Hepatocyte (in vitro differentiated cells): ENCODE results near the gene SLC25A10.

Source experiments
- CTCF ChIP-seq: fragments of 200-600 bp; sonication (generic); IDR thresholded peaks from 2 replicates; pipeline ENCODE4 v1.5.1; 2016; ENCODE audit warnings: antibody characterized with exemption, mild to moderate bottlenecking; ENCODE audit not compliant: poor library complexity
- EZH2phosphoT487 ChIP-seq: fragments of 200-600 bp; sonication (generic); IDR thresholded peaks from one replicate; pipeline ENCODE4 v1.6.1; 2018; ENCODE audit warnings: antibody characterized with exemption, mild to moderate bottlenecking, low read depth, moderate library complexity; ENCODE audit not compliant: unreplicated experiment, severe bottlenecking

DNA sequence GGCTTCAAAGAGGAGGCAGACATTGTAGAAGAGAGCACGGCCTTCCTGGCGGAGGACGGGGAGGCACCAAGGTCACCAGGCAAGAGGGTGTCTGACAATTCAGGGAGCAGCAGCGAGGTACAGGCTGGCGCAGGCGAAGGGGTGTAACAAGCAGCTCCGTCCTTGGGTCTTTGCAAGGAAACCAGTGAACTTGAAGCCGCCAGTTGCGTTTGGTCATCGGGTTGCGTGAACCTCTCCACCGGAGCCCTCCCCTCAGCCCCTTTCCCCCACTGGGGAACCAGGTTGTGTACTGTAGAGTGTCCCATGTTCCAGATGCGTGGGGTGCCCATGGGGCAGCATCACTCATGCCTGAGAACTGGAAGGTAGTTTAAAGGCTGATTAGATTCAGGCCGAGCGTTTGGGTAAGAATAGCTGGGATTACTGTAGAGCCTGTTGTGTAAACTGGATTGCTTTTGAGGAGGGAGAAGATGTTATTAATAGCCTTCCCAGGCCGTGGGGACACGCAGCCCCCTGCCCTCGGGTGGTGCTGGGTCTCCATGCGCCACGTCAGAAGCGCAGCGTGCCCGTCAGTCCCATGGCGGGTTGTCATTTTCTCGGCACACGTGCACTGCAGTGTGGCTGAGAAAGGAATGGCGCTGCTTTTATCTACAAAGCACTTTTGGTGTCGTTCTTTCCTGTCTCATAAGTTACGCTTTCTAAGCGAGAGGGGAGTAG, 6.4 kb upstream of the SLC25A10 start:
- TF ChIP-seq CTCF (no peak), EZH2phosphoT487 (no peak)
